D341Med (cell line): Measurements from ENCODE around the gene SUPV3L1.
"Not testable (repeated sequence)": the region's sequence is repeated elsewhere in the genome, so short reads cannot be mapped to it uniquely, and the experiment has no call there.

Experiments
- DNase-seq: peaks from one replicate; pipeline ENCODE4 v3.0.0; 2012; ENCODE audit warnings: low spot score

Gene SUPV3L1

DNA sequence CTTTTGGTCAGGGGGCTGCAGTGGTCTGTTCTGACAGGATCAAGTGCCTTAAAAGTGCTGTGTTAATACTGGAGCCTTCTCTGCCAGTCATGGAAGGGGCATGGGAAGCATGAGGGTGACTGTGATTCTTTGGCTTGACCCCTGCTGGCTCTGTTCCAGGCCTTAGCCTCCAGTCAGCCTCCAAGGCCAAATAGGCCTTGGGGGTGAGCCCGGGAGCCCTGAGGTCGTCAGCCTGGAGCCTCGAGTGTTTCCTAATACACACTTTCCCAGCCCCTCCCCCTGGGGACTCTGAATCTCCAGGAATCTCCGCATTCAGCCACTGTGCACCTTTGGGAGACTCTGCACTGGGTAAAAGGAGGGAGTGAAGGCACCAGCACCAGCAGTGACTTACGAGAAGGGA lies 50.1 kb downstream of the SUPV3L1 start:
- no peak for DNase-seq

DNA sequence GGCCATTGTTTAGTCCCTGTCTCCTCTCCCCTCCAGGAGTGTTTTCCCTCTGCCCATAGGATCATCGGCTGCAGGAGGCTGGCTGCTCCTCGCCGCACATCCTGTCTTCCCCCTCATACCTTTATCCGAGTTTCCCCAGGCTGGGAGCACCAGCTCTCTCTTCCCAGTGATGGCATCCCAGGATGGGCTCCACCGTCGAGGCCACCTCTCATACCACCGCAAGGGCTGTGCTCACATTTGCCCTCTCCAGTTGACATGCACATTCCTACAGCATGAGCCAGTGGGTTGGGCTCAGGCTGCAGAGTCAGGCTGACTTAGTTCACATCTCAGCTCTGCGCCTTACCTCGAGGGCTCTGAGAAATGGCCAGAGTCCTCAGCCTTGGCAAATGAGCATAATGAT lies 52.2 kb downstream of the SUPV3L1 start:
- no peak for DNase-seq

DNA sequence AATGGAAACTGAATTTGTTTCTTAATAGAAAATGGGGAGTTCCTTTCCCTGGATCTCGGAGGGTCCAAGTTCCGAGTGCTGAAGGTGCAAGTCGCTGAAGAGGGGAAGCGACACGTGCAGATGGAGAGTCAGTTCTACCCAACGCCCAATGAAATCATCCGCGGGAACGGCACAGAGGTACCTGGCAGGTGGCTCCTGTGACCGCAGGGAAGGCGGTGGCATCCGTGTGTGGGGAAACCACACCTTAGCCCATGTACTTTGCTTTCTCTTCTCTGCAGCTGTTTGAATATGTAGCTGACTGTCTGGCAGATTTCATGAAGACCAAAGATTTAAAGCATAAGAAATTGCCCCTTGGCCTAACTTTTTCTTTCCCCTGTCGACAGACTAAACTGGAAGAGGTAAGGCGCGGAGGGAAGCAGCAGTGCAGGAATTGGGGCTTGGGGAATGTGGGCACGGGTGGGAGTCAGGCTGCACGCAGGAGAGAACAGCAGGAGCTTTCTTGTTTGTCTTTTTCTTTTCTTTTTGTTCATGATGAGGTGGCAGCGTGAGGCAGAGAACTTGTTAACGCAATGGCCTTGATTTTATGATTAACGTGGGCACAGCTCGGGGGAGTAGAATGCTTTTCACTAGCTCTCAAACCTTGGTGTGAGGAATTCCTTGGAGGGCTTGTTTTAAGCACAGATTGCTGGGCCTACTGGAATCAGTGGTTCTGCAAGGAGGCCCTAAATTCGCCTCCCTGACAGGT lies 52.9 kb downstream of the SUPV3L1 start:
- no peak for DNase-seq

DNA sequence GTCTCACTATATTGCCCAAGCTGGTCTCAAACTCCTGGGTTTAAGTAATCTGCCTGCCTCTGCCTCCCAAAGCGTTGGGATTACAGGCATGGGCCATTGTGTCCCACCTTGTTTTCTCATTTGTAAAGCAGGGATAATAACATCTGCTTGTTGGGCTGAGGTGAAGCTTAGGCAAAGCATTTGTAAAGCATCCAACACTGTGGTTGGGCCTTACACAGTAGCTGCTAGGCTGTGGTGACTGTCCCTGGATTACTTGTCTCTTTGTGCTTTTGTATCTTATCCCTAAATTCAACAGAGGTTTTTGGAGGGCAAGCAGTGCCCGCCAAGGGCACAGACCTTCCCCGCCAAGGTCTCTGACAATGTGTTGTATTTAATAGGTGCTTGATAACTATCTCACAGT lies 54.4 kb downstream of the SUPV3L1 start:
- no peak for DNase-seq

DNA sequence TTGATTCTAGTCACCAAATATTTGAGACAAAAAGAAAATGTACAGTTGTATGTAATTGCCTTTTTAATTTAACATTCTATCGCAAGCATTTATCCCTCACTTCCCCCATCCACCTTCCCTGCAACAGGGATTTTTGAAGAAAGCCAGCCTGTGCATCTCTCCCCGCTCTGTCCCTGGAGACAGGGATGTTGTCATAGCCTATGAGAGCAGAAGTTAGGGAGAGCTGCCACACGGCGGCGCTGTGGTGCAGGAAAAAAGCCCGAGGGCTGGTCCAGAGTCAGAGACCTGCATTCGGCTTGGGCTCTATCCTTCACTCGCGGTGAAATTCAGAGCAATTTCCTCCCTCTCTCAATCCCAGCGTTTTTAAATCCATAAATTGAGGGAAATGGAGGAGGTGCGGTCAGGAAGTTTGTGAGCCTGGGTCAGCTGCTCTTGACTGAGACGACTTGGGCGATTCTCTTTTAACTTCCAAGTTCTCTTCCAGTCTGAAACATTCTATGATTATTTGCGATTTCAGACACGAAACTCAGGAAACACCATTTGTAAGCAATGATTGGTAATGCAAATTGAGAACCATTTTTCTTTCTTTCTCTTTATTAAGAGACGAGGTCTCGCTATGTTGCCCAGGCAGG lies 57.6 kb downstream of the SUPV3L1 start:
- peak; percentile 80 for DNase-seq

DNA sequence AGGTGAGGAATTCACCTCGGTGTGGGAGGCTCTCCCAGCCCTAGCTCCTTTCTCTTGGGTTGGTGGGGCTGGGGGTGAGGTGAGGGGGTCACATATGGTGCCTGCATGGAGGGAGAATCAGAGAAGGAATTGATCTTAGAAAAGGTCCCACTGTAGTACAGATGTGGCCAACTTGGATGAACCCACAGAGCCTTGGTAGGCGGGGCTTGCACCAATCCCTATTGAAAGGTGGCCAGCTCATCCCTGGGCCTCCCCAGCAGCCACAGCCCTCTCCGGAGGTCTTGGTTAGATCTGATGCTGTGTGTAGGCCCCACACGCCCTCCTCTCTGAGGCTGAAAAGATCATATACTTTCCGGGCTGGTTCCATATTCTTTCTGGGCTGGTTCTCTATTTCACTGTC lies 59.1 kb downstream of the SUPV3L1 start:
- no peak for DNase-seq

DNA sequence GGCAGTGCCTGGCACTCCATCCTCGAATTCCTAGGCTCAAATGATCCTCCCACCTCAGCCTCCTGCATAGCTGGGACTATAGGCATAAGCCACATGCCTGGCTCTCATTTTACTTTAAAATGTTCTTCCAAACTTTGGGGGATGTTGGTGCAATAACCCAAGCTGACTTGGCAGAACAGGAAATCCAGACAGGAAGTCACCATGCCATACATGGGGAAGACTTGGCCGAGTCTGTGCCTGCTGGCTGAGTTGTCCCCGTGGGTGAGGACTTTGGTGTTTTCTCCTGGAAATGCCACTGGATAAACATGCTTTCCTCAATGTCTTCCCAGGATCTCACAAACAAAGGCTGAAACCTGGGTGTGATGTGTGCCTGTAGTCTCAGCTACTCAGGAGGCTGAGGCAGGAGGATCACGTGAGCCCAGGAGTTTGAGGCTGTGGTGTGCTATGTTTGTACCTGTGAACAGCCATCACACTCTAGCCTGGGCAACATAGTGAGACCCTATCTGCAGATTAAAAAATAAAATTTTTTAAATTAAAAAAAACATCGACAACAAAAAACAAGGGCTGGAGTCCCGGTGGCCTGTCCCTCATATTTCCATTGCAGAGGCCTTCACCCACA lies 59.9 kb downstream of the SUPV3L1 start:
- no peak for DNase-seq

DNA sequence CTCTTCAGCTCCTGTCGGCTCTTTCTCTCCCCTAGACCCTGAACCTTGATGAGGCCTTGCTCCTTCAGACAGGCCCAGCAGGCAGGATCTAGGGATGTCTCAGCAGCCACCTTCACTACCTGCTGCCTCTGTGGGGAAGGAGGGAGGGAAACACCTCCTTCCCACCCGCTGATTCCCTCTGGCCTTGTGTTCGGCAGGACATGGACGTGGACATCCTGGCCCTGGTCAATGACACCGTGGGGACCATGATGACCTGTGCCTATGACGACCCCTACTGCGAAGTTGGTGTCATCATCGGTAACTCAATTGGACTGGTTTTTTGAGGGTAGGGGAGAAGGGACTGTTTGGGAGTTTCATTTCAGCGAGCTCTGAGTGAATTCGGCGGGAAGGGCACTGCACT lies 60.4 kb downstream of the SUPV3L1 start:
- DNase-seq = no peak

DNA sequence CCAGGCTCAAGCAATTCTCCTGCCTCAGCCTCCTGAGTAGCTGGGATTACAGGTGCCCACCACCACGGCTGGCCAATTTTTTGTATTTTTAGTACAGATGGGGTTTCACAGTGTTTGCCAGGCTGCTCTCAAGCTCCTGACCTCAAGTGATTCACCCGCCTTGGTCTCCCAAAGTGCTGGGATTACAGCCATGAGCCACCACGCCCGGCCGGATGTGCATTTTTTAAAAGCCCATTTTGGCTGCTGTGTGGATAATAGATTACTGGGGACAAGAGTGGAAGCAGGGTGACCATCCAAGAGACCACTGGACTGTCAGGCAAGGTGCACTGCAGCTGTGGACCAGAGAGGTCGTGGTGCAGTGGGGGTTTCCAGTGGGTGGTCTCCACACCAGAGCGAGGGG lies 61.5 kb downstream of the SUPV3L1 start:
- DNase-seq = no peak

DNA sequence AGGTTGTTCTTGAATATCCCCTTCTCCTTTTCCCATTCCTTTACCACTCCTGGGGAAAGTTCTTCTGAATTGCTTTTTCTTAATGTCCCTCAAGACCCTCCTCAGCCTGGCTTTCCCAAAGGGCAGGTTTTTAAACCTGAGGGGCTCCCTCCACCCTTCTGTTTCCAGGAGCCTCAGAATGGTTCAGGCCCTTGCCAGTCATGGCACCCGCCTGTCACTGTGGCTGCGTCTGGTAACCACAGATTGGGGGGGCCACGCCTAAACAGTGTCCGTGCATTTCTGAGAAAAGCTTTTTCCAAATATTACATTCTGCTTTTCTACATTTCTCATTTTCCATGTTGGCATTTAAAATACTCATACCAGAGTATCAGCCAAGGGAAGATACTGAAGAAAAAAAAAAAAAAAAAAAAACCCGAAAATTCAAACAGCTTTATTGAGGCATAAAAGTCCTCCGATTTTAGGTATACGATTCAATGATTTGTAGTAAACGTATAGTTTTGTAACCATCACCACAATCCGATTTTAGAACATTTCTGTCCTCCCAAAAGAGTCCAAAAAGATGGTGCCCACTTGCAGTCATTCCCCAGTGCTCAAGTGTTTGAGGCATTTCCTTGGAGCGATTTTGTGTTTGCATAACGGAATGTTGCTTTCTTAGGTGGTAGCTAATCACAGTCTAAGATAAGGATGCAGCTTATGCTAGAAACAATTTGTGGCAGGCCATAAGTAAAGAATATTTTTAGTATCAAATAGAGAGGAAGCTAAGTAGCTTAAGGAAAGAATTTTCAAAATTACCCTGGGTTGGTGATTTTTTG lies 62.2 kb downstream of the SUPV3L1 start:
- DNase-seq = no peak

DNA sequence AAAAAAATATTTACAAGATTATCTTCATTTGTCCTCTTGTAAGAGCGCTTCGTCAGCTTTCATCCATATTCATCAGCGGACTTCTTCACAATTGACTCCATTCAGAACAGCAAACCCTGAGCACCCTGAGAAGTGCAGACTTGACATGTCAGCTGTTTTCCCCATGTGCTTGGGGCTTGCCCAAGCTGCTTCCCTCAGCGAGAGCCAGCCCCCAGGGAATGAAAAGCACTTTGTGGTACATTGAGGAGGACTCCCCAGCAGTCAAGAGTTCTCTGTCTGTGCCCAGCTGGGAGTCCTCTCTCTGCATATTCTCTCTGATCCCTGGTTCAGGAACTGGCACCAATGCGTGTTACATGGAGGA lies 62.8 kb downstream of the SUPV3L1 start:
- DNase-seq = no peak

DNA sequence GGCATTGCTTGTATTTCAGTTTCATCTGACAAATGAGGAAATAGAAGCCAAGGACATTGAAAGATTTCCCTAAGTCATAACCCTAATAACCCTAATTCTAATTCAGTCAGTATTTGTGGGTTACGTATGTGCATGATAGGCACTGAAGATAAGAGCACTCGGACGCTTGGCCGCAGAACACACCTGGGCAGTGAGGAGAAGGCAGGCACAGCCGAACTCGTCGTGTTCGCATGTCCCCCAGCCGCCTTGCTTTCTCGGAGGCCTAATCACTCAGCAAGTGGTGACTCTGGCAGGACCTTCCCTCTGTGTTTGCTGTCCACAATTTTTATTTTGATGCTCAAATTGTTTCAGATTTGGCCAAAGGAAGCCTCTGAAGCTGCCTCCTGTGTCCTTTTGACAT lies 63.8 kb downstream of the SUPV3L1 start:
- no peak for DNase-seq

DNA sequence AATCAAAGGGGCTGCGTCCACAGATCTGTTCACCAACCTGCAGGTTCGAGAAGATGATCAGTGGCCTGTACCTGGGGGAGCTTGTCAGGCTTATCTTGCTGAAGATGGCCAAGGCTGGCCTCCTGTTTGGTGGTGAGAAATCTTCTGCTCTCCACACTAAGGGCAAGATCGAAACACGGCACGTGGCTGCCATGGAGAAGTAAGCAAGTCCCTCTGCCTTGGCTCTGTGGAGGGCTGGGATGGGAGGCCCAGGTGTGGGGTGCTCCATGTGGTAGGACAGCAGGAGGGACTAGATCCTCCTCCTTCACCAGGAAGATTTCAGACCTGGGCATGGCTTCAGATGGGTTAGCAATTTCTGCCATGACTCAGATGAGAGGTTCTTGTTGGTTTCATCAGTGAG lies 66.0 kb downstream of the SUPV3L1 start:
- no peak for DNase-seq

DNA sequence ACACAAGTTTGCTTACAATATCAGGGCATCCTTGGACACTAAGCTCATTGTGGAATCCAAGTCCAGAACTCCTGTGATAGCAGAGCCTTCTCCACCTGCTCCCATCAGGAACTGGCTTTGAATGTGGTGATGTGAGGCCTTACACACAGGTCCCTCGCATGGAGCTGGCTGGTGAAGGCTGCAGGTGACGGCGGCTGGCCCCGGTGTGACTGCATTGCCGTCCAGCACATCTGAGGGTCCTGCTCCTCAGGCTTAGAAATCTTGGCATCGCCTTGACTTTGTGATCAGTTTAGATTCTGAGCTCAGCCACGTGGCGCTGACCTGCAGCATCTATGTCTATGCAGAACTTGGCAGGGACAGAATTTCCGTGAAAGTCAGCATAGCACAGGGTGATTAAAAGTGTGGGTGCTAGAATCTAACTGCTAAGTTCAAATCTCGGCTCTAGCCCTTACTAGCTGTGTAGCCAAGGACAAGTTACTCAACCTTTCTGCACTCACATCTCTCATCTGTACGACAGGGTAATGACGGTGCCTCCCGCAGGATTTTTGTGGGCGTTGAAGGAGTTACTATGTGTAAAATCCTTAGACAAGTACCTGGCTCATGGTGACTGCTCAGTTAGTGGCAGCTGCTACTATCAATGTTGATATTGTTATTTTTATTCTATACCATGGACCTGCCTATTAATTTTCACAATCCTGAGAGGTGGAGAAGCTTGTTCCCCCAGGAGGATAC lies 66.7 kb downstream of the SUPV3L1 start:
- no peak for DNase-seq

DNA sequence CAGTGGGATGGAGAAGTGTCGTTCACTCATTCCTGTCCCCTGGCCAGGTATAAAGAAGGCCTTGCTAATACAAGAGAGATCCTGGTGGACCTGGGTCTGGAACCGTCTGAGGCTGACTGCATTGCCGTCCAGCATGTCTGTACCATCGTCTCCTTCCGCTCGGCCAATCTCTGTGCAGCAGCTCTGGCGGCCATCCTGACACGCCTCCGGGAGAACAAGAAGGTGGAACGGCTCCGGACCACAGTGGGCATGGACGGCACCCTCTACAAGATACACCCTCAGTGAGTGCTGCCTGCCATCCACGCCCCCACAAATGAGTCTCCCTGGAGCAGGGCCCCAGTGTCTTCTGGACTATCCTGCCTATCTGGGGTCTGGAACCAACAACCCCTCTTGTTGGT lies 67.3 kb downstream of the SUPV3L1 start:
- DNase-seq = no peak

DNA sequence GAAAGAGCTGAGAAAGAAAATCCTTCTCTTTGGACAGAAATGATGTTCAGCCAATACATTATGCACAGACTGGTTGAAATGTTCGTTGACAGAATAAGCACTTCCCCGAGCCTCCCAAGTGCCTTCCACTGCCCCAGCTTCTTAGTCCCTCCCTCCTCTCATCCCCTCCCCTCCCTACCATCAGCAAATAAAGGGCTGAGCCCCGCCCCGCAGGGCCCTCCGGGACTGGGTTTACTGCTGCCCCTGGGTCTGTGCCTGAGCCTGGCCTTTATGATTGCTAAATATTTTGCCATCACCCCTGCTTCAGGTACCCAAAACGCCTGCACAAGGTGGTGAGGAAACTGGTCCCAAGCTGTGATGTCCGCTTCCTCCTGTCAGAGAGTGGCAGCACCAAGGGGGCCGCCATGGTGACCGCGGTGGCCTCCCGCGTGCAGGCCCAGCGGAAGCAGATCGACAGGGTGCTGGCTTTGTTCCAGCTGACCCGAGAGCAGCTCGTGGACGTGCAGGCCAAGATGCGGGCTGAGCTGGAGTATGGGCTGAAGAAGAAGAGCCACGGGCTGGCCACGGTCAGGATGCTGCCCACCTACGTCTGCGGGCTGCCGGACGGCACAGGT lies 68.2 kb downstream of the SUPV3L1 start:
- no peak for DNase-seq

DNA sequence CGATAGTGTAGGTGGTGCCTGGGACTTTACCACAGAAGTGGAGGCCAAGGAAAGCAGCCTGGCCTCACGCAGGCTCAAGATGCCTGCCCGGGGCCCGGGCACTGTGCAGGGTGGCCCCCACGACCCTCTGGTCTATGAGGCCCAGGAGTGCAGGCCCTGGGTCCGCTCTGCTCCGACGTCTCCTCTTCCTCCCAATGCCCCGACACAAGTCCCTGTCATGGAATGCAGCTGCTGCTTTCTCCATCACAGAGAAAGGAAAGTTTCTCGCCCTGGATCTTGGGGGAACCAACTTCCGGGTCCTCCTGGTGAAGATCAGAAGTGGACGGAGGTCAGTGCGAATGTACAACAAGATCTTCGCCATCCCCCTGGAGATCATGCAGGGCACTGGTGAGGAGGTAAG lies 70.0 kb downstream of the SUPV3L1 start:
- no peak for DNase-seq

DNA sequence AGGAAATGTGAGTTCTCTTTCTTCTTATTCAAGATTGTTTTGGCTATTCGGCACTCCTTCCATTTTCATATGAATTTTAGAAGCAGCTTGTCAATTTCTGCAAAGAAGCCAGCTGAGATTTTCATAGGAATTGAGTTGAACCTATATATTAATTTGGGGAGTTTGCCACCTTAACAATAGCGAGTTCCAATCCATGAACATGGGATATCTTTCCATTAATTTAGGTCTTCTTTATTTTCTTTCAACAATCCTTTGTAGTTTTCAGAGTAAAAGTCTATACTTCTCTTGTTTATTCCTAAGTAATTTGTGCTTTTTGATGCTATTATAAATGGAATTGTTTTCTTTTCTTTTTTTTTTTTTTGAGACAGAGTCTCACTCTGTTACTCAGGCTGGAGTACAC lies 71.4 kb downstream of the SUPV3L1 start:
- not testable (repeated sequence) for DNase-seq

DNA sequence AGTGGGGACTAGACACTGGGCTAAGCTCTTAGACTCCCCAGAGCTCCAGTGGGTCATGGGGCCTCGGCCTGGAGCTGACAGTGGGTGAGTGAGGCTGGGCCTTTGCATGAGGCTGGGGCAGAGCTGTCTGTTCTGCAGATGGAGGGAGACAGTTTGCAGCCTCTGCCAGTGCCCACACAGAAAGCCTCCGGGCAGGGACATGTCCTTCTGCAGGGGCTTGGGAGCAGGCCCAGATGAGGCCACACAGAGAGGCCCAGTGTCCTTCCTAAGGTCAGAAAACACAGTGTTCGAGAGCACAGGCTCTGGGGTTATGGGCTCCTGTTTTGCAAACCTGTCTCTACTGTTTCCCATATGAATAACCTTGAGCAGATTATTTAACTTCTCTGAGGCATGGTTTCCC lies 73.1 kb downstream of the SUPV3L1 start:
- no peak for DNase-seq

DNA sequence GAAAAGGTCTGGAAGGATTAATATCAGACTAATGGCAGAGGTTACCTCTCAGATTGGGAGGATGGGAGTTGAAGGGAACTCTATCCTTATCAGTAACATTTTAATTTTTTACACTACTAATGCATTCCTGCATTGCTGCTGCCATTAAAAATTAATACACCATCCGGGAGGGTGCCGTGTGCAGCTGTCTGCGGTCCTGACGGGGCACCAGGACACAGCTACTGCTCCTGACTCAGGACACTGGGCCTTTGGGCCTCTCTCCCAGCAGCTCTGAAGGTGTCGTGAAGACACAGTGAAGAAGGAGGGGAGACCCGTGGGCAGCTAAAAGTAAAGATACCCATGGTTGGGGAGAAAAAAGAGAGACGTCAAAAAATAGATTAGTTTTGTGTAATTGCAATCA lies 74.8 kb downstream of the SUPV3L1 start:
- DNase-seq = no peak
